T-helper 2 cell (primary cell): ENCODE measurements around the gene PRDM11.

ENCODE experiments used
- DNase-seq, 5 experiments: peaks; one replicate each; pipeline versions ENCODE4 v3.0.0 to v3.0.0-alpha.2; 2012 to 2022

PRDM11 gene

GRCh38 chr11:45158210-45158731, 11.8 kb downstream of the PRDM11 start:
- DNase-seq = no peak

DNA sequence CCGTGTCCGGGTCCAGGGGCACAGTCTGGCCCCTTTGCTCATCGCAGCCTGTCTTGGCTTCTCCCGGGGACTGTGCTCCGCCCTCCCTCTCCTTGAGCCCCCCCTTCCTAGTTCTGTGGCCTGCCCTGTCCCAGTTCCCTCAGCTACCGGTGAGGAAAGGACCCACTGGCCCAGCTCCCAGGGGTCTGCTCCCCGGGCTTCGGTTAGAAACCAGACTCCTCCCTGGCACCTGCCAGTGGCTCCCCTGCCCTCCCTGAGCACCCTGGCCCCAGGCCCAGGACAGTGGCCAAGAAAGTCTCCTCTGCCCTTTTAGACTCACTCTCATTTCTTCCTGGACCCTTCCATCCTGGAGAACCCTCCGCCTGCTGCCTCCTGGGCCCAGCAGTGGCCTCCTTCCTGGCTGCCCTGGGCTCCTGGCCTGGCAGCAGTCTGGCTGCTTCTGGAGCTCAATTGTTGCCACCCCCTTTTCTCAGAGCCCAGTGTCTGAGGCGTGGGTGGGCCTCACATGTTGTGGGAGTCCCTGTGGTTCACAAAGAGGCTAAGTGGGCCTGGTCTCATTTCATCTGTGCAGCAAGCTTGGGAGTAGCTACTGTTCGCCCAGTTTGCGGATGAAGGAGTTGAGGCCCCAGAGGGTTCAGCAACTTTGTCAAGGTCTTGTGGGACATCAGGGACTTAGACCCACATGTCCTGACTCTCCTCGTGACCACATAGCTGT, 12.6 kb downstream of the PRDM11 start:
- DNase-seq = no peak

- DNase-seq = no peak
These were observed 13.4 kb downstream of the PRDM11 start for GRCh38 chr11:45159781-45160365.

GRCh38 chr11:45161252-45162063, 15.0 kb downstream of the PRDM11 start:
- DNase-seq = no peak

GRCh38 chr11:45162064-45162375, 15.6 kb downstream of the PRDM11 start:
- no peak for DNase-seq

DNA sequence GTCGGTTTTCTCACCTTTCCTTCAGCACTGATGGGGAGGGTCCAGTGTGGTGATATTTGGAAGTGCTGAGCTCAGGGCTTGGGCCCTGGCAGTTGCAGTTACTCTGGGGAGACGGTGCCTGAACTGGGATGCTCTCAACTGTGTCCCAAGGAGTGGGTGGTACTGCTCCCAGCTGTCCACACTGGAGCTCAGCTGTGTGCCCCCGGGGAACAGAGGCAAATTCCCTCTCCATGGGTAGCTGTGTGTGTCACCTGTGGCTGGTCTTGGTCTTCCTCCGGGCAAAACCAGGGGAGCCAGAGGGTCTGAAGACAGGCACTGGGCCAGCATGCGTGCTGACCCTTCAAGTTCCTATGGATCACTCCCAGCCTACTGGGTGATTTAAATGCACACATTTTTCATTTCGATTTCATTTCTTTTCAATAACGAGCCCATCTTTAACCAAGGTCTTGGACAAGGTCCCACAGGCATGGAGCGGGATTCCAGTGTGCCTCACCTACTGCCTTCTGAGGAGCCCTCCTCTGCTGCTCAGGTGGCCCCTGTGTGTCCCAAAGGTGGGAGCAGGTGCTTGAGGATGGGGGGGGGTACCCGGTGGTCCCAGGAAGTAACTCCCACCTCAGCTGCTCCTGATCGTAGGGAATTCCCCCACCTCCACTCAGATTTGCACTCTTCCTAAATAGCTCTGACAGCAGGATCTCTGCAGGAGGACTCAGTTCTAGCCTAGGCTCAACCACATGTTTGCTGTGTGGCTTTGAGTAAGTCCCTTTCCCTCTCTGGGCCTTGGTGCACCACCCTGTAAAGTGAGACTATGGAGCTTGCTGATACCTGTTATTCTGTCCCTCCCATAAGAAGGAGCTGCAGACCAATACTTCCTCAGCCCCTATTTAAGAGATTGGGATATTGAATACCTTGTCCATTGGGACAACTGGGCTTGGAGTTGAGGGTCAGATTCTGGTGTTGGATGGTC, 16.8 kb downstream of the PRDM11 start:
- DNase-seq = no peak

DNA sequence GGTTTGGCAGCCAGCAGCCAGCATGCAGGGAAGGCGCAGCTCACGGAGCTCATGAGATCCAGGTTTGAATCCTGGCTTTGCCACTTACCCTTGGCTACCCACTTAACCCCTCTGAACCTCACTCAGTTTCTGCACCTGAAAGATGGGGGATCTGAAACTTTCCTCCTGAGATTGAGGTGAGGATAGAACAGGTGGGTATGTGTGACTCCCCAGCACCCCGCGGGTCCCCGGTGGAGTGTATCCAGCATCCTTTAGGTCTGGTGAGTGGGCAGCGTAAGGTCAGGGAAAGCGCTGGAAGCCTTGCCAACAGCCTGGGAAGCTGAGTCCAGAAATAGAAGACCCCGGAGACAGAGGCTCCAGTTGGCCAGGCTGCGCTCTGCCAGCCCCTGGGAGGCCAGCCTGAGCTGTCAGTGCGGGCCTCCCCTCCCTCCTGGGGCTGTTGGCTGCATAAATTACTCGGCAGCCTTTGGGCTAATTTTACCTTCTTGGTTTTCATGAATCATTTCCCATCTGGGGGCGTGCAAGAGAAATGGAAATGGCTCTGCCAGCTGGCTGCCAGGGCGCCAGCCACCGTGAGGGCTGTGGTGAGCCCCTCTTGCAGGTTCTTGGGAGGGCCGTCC, 17.6 kb downstream of the PRDM11 start:
- DNase-seq = no peak

- DNase-seq = no peak
These were observed 18.9 kb downstream of the PRDM11 start for GRCh38 chr11:45165386-45165785.

DNA sequence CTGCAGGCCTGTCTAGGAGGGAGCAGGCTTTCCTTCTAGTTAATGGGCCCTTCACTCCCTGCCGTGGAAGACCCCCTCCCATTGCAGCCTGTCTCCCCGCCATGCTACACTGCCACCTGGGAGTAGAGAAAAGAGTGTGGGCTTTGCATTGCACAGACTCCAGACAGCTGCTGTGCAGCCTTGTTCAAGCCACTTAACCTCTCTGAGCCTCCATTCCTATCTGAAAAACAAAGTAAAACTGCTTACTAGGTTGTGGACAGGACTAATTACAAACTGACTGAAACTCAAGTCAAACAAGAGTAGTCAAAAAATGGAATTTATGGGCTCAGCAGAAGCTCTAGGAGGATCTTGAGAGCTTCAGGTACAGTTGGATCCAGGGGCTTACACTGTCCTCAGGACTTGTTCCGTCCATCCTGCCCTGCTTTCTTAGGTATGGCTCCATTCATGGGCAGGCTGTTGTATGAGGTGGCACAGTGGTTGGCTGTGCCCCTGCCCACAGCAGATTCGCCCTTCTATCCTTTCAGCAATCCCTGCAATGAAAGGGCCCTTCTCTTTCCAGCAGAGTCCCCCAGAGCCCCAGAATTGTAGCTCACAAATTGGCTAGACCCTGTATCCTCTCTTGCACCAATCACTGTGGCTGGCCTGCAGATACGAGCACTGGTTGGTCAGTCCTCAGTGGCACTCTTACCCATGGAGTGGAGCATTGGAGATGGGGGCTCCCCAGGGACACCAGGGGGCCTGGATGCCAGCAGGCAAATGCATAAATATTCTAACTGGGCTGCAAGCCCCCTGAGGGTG, 19.6 kb downstream of the PRDM11 start:
- no peak for DNase-seq

DNA sequence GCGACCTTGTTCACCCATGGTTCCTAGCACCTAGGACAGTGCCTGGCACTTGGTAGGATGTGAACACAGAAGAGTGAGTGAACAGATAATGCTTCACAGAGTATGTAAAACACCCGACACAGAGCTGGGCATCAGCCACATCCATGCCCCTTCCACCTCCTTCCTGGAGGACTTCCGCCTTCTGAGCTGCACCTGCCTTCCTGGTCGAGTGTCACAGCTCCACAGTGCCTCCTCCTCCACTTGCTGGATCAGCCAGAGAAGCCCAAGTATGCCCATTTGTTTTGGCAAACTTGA, 20.1 kb downstream of the PRDM11 start:
- no peak for DNase-seq

DNA sequence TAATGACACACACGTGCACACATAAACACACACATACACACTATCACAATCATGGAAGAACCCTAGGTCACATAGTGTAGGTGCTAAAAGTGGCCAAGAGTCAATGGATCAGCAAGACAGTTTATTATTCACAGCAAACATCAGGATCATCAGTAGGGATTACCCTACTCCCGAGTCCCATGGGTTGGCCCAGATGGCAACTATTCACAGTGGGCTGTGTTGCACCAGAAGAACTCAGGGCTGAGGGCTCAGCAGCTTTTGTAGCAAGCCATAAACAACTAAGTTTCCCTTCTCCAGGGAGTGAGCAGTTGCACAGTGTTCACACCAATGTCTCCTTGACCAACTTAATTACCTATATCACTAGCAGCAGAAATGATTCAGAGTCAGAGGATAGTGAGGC, 20.8 kb downstream of the PRDM11 start:
- no peak for DNase-seq

DNA sequence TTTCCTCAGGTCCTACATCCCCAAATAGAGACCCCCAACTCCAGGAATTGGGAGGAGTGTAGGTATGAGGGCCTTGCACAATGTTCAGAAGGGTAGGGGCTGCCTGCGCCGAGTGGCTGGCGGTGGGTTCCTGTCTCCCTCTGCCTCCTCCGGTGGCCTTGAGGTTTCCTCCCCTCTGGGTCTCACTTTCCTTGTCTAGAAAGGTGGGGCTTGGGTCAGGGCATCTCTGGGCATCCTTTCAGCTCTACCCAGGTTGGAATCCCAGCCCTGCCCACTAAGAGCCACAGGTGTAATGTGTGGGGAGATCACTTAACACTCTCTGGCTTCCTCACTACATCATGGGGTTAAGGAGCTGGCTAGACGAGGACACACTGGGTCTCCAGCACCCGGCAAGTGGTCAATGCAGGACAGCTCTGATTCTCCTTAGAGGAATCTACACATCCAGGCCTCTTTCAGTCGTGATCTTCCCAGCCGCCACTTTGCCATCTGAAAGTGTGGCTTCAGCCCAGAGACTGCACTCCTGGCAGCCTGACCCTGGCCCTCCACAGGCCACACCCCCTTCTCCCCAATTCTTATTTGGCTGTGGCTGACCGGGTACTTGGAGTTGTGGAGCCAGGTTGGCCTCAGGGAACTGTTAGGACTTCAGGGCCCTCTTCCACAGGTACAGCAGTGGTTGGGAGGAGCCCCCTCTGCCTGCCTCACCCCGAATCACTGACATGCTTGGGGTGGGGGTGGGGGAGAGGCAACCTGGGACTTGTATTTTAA, 22.1 kb downstream of the PRDM11 start:
- DNase-seq = no peak

- peak in 1 of 5 experiments; percentile 63 for DNase-seq
These were observed 23.1 kb downstream of the PRDM11 start for GRCh38 chr11:45169310-45170072.

- DNase-seq = no peak
These were observed 24.0 kb downstream of the PRDM11 start for GRCh38 chr11:45170484-45170883.

- no peak for DNase-seq
These were observed 25.1 kb downstream of the PRDM11 start for GRCh38 chr11:45171550-45171949.

DNA sequence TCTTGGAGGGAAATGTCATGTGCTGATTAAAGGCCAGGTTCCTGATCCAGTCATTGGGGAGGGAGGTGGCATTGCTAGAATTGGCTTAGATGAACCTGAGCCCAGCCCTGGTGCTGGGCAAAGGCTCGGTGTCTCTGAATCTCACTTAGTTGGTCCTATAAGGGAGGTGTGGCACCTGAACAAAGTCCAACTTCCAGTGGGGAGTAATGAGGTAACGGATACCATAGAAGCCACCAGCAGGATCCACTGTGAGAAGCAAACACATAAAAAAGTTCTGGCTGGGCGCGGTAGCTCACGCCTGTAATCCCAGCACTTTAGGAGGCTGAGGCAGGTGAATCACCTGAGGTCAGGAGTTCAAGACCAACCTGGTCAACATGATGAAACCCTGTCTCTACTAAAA, 26.6 kb downstream of the PRDM11 start:
- no peak for DNase-seq

DNA sequence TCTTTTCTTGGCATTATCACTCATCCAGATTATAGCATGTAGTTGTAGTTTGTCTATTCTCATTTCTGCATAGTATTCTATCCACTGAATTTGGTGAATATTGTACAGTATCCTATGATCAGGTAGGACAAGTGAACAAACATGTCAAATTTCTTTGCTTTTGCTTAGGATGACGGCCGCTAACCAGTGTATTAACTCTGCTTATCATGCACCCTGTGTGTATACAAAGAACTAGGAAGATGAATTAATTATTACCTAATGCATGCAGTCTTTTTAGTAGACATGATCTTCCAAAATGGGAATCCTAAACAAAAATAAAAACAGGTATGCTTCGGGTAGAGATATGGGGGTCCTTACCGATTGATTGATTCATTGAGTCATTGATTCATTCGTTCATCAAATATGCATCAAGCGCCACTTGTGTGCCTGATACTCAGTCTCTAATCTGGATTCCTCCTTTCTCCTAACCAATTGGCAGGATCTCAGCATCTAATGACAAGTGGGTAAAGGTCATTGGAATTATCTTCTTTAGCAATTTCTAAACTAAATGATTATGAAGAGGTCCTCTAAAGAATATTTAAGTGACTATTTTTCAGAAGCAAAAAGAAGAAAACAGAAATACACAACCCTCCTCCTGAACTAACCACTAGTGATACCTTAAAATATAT, 27.9 kb downstream of the PRDM11 start:
- DNase-seq = no peak

GRCh38 chr11:45174963-45175362, 28.5 kb downstream of the PRDM11 start:
- no peak for DNase-seq

GRCh38 chr11:45176996-45177395, 30.6 kb downstream of the PRDM11 start:
- no peak for DNase-seq
